GM18907 (cell line): ENCODE results near the gene KAT2A.
A peak's percentile ranks its signal among the peaks of the same experiment; 100 is the strongest.
"Not testable (repeated sequence)": the region's sequence is repeated elsewhere in the genome, so short reads cannot be mapped to it uniquely, and the experiment has no call there.

Experiments used
- ATAC-seq: cut with Tn5 transposase; IDR thresholded peaks from one replicate; pipeline ENCODE4 v1.9.1; 2021; ENCODE audit warnings: mild to moderate bottlenecking, moderate library complexity; ENCODE audit not compliant: unreplicated experiment

KAT2A gene

GRCh38 chr17:42120770-42121769 is at the start of gene KAT2A:
Gene KAT2A (minus strand): TSS chr17:42121367. CDS start chr17:42121304, 63 bp downstream.
- ATAC-seq: peak; percentile 69

GRCh38 chr17:42169351-42169750 is 48.2 kb upstream of the KAT2A start:
- no peak for ATAC-seq

GRCh38 chr17:42167807-42168206 is 46.6 kb upstream of the KAT2A start:
- ATAC-seq: no peak

GRCh38 chr17:42166196-42166763 is 45.1 kb upstream of the KAT2A start:
- ATAC-seq: no peak

DNA sequence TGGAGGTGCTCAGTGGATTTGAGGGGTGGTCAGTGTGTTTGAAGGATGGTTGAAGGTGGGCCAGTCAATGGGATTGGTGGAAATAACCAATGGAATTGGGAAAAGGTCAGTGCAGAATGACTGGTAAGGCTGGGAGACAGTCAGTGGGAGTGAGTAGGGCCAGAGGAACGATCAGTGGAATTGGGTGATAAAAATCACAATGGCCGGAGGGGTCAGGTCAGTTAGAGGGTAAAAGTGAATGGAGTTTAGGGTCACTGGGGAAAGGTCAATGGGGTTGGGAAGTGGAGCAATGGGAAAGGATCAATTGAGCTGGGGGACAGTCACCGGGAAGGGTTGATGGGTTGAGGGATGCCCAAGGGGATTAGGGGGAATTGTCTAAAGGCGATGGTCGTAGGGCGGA is 44.6 kb upstream of the KAT2A start:
- ATAC-seq: no peak

DNA sequence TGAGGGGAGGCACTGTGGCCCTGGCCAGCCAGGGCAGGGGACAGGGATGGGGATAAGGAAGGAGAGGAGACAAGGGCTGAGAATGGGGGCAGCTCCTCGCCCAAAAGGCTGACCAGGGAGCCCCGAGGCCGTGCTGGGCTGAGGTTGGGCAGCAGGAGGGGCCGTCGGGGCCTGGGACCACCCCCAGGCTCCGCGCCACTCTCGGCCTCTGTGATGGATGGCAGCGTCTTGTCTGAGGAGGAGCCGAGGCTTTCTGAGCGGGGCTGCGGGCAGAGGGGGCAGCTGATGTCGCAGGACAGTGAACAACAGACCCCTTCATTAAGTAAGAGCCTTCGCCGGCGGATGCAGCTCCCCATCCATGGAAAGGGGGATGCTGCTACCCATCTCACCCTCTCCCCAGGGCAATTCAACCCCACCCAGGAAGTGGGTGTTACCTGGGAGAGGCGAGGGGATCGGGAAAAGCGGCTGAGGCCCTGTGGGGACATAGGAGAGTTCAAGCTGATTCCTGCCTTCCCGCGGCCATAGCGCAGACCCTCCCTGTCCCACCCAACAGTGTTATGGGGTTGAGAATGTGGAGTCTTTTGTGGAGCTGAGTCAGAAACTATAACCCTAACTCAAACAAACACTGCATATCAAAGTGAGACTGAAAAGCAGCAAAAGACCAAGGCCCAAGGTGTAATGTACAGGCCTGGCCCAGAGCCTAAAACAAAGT is 42.7 kb upstream of the KAT2A start:
- ATAC-seq: no peak

DNA sequence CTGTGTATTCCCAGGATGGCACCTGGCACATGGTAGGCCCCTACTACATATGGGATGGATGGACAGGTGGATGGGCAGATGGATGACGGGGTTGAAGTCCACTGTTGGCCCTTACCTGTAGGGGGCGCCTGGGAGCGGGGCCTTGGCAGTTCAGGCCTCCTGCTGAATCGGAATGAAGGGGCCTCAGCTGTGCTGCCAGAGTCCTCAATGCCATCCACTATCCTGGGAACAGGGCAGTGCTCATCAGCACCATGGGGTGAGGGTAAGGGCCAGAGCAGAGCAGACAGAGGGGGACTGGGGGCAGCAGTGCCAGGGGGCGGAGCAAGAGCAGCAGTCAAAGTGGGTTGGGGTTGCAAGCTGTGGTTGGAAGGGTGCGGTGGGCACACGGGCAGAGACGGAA is 41.9 kb upstream of the KAT2A start:
- no peak for ATAC-seq

GRCh38 chr17:42160531-42160910 is 39.4 kb upstream of the KAT2A start:
- ATAC-seq: no peak

DNA sequence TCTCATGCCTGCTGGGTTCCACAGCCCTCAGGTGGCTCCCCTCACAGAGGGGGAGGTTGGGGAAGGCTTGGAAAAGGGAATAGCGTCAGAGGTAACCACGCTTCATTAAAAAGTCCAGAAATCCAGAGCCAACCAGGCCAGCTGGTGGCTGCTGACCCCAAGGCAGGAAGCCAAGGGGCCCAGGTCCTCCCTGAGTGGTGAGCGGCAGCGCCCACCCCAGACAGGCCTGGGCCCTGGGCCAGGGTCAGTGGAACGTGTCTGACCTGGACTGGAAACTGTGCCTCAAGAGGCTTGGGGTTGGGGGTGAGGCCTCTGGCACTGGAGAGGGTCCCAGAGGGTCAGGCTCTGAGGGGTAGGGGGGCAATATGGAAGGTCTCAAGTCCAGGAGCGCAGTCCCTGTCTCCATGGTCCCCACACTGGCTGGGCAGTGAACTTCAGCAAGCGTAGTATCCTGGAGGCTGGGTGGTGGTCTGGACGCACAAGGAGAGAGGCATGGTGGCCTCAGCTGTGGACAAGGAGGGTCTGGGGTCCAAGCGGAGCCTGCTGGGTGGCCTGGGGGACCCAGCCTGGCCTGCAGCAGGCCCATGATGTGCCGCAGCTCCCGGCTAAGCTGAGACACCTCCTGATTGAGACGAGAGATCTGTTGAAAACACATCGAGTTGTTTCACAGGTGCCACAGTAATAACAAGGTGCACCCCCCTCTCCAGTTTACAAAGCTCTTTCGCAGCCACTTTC is 38.8 kb upstream of the KAT2A start:
- no peak for ATAC-seq

DNA sequence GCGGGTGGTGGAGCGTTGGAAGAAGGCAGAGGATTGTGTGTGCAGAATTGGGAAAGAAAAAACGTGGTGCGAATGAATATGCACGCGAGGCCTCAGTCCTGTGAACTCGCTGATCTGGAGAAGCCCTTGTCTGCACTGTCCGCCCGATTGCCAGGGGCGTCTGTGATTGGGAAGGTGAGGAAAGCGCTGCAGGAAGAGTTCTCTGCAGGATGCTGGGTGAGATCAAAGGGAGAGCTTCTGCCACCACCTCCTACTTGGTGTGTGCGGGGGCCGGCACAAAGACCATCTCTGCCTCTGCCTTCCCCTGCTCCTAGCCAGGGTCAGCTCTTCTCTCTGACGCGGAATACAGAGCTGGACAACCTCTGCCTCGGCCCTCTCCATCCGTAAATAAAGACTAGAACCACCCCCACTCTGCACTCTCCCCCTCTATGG is 34.5 kb upstream of the KAT2A start:
- ATAC-seq: no peak

DNA sequence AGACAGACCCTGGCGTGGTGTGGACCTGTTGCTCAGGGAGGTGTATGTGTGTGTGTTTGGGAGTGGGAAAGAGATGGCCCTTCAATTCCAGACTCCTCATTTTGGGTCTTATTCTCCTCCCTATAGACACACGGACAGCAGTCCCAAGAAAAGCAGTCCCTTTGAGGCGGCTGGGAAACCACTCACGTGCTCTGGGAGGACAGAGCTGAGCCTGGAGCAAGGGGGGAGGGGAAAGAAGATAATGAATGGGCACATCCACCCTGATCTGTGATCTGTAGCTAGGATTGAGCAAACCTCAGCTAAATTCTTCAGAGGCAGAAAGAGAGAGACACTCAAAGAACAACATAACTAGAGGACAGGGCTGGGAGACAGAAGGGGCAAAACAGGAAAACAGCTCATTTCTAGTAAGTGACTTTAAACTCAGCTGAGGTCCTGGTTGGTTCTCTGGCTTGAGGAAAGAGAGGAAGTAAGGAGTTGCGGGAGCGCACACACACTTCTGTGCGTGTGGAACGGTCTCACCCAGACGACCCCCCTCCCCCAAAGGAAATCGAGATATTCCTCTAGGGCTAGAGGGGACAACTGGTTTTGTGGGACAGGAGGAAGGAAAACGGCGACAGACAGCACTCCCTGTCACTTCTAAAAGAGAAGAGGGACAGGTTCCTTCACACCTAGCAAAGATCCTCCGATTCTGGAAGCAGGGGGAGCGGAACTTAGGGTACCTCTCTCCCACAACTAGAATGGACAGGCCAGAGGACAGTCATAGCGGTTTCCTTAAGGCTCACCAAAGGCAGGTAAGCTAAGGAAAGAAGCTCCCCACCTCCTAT is 33.0 kb upstream of the KAT2A start:
- ATAC-seq: no peak

- ATAC-seq: no peak
Observed at GRCh38 chr17:42146911-42147607, 25.9 kb upstream of the KAT2A start.

- ATAC-seq: not testable (repeated sequence)
Observed at GRCh38 chr17:42143138-42143537, 22.0 kb upstream of the KAT2A start.

DNA sequence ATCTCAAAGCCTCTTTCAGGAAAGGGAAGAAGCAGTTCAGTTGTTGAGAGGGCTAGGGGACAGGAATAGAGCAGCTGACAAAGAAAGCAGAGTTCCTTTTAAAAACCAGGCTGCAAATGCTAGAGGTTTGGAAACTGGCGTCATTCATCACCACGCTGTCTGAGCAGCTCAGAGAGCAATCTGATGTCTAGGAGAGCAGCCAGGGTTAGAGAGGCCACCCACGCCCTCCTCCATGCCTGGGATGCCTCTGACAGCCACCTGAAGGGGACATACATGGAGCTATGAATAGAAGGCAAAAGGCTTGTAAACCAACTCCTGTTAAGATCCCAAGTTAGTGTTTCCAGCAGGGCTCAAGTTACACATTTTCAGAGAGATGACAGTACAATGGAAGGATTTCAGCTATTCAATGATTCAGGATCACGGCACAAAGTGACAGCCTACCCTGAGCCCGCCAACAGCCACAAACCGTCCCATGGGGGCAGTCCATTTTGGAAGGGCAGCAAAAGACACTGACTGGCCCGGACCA is 21.3 kb upstream of the KAT2A start:
- no peak for ATAC-seq

DNA sequence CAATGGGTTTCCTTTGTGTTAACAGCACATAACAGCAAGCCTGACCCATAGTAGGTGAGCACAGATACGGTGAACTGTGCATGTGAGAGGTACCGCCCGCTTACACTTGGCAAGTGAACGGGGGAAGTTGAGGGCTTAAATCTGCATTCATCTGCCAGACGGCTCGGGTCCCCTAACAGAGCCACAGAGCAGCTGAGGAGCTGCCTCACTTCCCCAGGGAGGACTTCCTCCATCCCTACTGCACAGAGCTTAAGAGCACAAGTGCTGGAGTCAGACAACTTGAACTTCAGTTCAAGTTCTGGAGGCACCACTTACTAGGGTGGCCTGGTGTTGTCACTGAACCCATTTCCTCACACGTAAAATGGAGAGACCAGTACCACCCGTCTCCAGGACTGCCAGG is 20.2 kb upstream of the KAT2A start:
- ATAC-seq: no peak

DNA sequence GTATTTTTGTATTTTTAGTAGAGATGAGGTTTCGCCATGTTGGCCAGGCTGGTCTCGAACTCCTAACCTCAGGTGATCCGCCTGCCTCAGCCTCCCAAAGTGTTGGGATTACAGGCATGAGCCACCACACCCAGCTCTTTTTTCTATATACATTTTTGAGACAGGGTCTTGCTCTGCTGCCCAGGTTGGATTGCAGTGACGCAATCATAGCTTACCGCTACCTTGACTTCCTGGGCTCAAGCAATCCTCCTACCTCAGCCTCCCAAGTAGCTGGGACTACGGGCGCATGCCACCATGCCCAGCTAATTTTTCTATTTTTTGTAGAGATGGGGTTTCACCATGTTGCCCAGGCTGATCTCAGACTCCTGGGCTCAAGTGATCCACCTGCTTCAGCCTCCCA is 19.5 kb upstream of the KAT2A start:
- not testable (repeated sequence) for ATAC-seq

- no peak for ATAC-seq
Observed at GRCh38 chr17:42138749-42139492, 17.8 kb upstream of the KAT2A start.

- no peak for ATAC-seq
Observed at GRCh38 chr17:42136654-42137051, 15.5 kb upstream of the KAT2A start.
